SIG-M5 treated with dmso at 0.1 percent for 504 hours (cell line): ENCODE measurements around the gene RPS29.
"Not testable (repeated sequence)": the region's sequence is repeated elsewhere in the genome, so short reads cannot be mapped to it uniquely, and the experiment has no call there.

Experiments
- DNase-seq: peaks from one replicate; lab custom pipeline; 2025; ENCODE audit not compliant: unreplicated experiment; lab: John Stamatoyannopoulos, UW

The RPS29 gene

DNA sequence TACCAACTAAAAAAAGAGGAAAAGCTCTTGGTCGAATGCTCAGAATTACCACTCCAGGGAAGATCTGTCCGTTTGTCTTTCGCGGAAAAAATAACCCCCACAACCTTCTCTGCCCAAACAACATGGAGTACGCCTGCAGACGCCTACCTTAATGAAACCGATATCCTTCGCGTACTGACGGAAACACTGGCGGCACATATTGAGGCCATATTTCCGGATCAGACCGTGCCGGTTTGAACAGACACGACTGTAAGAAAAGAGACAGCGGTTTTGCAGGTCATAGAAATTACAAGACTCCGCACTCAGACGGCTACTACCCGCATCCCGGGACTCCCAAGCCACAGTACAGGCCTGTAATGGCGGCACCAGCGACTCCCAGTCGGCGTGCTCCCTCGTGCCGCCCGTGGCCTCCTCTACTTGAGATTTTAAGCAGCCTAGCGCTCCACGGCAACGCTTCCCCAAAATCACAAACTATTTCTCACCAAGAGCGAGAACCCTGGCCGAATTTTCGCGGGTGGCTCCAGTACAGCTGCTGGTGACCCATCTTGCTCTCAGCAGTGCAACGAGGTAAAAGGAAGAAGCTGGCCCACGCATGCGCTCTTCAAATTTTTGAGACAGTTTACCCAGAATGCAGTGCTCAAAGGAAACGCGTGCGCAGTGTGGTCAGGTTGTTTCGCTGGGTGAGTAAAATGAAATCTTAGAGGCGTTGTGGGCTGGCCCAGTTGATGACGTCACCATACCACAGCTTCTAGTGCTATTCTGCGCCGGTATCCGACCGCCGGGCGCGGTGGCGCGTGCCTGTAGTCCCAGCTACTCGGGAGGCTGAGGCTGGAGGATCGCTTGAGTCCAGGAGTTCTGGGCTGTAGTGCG lies at the start of gene RPS29:
Gene RPS29, minus strand, starts transcription at position 578 of the 870 bp plus-strand sequence. Its CDS starts 34 bp downstream, at position 544.
- DNase-seq, result peak; percentile 98

DNA sequence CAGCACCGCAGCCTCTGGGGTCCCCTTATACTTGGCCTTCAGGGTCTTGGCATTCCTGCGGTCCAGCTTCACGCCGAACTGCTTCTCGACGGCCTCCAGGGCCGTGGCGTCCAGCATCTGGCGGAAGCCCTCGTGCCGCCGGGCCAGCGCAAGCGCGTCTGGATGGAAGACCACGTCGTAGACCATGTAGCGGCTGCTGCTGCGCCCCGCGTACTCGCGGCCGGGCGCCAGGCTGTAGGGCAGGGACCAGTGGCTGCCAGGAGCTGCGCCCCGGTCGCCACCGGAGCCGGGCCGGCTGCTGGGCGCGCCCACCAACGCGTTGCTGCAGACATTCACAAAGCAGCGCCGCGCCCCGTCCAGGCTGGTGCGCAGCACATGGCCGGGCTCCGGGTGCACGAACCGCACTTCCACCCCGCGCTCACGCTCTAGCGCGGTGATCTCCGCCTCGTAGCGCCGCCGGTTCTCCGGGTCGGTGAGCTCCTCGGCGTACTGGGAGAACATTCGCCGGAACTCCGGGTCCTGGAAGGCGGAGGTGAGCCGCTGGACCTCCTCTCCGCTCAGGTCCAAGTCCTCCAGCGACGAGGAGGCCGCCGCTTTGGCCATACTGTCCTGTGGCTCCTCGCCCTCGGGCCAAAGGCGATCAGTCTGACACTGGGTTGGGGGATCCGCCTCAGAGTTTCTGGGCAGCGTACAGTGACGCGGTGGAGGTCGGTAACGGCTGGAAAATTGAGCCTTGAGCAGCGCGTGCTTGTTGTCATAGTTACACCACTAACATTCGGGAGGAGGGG lies 48.6 kb upstream of the RPS29 start, which contains the start of gene DNAAF2:
Gene DNAAF2, minus strand, starts transcription at position 698 of the 788 bp plus-strand sequence. Its CDS starts 95 bp downstream, at position 603.
- peak; percentile 40 for DNase-seq

DNA sequence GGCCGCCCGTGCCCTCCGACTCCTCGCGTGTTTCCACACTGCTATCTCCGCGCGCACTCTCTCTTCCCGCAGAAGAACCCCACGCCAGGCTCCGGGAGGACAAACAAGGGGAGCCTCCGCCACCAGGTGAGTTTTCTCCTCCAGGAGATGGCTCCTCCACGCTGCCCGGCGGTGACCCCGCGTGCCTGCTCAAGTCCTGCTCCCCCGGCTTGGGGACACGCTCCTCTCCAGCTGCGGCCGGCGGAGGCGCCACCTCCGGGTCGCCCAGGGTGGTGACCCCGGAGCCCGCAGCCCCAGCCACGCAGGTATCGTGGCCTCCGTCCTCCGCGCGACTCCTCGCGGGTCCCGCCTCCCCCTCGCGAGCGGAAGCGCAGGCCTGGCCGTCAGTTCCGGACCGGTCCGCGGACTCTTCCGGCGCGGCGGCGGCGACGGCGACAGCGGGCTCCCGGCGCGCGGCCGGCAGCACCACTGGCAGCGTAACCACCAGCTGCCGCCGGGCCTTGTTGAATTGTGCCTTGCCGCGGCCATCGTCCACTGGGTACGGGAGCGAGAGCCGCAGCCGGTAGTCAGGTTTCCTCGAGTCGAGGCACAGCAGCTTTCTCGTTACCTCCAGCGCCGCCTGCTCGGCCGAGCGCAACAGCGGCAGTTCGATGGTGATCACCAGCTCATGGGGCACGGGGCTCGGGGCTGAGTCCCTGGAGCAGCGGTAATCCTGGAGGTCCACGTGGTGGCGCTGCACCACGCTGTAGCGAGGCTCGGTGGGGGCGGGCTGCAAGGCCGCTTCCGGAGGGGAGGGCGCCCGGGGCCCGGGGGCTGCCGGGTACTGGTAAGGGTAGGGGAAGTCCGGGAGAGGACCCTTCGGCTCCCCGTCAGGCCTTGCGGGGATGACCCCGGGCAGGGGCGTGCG lies 47.7 kb upstream of the RPS29 start:
- DNase-seq, result peak; percentile 93

DNA sequence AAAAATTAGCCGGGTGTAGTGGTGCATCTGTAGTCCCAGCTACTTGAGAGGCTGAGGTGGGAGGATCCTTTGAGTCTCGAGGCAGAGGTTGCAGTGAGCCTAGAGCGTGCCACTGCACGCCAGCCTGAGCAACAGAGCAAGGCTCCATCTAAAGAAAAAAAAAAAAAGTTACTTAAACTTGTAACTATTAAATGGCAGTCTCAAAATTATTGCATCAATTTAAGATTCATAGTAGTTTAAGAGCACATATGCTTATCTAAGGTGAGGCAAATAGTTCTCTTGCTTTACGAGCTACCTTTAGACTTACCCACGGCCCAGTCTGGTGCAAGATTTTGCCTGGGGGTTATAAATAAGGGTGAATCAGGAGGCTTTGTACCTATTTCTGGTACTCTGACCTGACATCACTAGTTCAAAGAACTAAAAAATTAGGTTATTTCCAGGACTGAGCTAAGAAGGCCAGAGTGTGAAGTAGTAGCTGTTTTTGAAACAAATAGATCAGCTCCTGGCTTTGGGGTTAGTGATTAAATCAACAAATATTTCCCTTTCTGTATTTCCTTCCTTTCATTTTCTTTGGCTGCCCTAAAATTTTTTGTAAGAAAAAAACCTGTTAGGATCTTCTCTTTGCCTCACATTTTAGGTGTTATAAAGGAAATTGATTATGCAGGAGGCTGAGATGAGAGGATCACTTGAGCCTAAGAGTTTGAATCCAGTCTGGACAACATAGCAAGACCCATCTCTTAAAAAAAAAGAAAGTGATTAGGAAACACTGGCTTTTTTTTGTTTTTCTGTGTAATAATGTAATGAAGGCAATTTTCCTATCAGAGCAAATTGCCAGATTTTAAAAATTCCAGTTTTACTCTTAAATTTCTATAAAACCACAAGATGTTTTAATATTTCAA lies 38.0 kb upstream of the RPS29 start:
- no peak for DNase-seq

DNA sequence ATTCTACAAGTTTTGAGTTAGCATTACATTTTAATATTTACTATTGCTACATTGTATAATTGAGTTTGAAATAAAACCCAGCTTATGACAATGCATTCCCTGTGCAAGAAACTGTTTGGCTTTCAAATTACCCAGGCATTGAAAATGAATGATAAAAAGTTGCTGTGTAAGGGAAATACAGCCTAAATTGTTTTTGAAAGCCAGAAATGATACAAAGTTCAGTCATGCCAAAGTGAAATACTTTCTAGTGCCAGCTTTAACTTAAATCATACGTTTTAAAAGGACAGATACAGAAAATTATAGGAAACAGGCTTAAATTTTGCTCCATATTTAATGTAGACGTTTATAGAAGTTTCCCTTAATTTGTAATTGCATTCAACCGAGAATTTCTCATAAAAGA lies 37.2 kb upstream of the RPS29 start:
- DNase-seq, result no peak

DNA sequence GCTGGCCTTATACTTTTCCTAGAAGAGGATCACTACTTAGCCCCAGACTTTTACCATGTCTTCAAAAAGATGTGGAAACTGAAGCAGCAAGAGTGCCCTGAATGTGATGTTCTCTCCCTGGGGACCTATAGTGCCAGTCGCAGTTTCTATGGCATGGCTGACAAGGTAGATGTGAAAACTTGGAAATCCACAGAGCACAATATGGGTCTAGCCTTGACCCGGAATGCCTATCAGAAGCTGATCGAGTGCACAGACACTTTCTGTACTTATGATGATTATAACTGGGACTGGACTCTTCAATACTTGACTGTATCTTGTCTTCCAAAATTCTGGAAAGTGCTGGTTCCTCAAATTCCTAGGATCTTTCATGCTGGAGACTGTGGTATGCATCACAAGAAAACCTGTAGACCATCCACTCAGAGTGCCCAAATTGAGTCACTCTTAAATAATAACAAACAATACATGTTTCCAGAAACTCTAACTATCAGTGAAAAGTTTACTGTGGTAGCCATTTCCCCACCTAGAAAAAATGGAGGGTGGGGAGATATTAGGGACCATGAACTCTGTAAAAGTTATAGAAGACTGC lies 35.9 kb upstream of the RPS29 start:
- DNase-seq, result no peak

DNA sequence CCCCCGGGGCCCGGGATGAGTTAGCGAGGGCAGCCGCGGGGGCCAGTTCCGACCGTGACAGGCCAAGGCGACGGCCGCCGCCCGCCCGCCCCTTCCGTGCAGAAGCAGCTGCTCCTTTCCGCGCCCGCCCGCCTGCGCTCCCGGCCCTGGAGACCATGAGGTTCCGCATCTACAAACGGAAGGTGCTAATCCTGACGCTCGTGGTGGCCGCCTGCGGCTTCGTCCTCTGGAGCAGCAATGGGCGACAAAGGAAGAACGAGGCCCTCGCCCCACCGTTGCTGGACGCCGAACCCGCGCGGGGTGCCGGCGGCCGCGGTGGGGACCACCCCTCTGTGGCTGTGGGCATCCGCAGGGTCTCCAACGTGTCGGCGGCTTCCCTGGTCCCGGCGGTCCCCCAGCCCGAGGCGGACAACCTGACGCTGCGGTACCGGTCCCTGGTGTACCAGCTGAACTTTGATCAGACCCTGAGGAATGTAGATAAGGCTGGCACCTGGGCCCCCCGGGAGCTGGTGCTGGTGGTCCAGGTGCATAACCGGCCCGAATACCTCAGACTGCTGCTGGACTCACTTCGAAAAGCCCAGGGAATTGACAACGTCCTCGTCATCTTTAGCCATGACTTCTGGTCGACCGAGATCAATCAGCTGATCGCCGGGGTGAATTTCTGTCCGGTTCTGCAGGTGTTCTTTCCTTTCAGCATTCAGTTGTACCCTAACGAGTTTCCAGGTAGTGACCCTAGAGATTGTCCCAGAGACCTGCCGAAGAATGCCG lies 35.1 kb upstream of the RPS29 start:
- DNase-seq, result peak; percentile 52

DNA sequence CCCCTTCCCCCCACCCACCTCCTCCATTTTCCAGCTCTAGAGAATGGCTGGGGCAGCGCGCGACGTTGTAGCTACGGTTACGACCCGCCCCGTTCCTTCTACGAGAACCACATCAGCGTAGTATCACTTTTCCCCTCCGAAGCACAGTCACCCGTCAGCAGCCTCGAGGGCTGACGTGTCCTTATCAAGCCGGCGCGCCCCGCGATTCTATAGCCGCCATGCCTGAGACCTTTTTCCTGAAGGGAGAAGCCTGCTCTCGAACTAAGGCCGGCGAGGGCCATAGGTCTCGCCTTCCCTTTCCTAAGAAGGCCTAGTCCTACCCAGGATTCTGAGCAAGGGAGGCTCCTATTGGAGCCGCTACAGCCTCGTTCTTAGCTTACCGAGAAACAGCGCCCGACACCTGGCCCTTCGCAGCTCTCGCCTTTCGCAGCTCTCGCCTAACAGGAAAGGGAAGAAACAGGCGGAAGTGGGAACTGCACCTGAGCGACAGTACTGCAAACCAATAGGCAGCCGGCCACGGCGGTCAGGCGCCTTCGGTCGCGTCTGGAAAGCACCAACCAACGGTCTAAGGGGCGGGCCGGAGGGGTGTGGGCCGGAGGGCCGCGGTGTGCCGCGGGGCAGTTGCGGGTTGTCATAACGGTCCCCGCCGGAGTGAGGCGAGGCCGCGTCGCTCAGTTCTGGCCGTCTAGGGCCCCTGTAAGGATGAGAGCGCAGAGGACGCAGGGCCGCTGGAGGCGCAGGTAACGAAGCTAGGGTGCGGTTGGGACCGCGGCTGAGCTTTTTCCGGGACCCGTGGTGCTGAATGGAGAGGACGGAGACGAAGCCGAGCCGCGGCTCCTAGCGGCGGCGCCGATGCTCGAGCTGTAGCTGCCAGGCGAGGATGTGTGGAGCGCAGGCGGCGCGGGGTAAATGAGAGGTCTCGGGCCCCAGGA lies 34.3 kb upstream of the RPS29 start, which contains the start of the genes MGAT2 and RPL36AL:
Gene MGAT2, plus strand, starts transcription at position 618 of the 932 bp plus-strand sequence. CDS start 470 bp downstream, outside the sequence.
Gene RPL36AL, minus strand, starts transcription at position 445 of the 932 bp plus-strand sequence. CDS start 1,522 bp downstream, outside the sequence.
- DNase-seq, result peak; percentile 97

DNA sequence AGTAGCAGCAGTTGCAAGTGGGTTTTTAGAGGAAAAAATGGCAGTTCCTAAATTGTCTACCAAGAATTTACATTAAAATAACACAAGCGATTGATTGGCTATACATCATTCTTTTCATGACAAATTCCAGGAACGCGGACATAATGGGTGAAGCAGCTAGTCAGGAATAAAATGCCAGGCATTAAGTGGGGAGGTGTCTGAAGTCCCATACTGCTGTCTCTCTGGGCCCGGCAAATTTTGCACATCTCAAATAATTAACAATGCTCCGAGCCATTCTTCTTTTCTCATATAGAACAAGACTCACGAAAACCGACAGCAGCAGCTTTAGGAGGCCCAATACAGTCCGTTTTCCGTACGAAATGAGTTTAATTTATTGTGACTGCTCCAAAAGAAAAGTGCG lies 33.5 kb upstream of the RPS29 start:
- DNase-seq, result no peak

DNA sequence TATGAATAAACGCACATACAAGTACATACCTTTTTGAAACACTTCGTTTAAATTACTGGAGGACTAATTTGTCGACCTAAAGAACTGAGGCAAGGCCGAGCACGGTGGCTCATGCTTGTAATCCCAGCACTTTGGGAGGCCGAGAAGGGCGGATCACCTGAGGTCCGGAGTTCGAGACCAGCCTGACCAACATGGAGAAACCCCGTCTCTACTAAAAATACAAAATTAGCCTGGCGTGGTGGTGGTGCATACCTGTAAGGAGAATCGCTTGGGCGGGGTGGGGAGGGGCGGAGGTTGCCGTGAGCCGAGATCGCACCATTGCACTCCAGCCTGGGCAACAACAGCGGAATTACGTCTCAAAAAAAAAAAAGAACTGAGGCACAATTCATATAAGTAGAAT lies 33.1 kb upstream of the RPS29 start:
- not testable (repeated sequence) for DNase-seq

DNA sequence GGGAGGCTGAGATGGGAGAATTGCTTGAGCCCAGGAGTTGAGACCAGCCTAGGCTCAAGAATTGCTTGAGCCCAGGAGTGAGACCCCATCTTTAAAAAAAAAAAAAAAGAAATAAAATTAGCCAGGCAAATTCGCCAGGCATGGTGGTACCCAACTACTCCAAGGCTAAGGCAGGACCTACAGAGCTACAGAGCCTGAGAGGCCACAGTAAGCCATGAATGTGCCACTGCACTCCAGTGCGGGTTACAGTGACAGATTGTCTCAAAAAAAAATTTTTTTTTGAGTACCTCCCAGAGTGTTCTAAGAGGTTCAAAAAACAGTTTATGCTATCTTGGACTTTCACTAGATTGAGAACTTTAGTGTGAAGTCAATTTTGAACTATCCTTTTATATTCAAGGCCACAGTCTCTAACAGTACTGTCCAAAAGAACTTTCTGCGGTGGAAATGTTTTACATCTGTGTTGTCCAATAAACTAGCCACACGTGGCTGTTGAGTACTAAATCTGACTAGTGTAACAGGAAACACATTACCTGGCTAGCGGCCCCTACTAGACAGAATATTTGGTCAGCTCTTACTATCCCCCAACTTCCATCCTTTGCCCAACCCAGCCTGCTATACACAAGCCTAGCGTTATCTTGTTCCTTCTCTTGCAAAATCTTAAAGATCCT lies 31.8 kb upstream of the RPS29 start:
- DNase-seq, result no peak

DNA sequence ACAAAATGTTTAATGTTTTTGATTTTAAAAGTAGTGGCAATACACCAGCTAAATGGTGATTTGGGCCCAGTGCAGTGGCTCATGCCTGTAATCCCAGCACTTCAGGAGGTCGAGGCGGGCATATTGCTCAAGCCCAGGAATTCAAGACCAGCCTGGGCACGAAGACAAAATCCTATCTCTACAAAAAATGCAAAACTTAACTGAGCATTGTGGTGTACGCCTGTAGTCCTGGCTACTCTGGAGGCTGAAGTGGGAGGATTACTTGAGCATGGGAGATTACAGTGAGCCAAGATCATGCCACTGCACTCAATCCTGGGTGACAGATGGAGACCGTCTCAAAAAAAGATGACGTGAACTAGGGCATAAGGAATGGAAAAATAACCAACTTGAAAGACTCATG lies 29.6 kb upstream of the RPS29 start:
- DNase-seq, result no peak

DNA sequence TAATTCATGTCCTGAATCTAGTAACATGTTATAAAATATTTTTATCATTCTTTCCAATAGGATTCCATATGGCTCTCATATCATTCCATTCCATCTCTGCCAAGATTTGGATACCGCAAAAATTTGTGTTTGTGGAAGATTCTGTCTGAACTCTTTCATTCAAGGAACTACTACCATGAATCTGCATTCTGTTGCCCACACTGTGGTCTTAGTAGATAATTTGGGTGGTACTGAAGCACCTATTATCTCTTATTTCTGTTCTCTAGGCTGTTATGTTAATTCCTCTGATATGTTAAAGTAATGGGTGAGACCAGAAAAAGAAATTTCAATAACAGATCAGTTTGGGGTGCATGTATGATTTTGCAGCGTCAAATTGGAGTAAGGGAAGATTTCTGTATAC lies 28.0 kb upstream of the RPS29 start:
- DNase-seq, result no peak

DNA sequence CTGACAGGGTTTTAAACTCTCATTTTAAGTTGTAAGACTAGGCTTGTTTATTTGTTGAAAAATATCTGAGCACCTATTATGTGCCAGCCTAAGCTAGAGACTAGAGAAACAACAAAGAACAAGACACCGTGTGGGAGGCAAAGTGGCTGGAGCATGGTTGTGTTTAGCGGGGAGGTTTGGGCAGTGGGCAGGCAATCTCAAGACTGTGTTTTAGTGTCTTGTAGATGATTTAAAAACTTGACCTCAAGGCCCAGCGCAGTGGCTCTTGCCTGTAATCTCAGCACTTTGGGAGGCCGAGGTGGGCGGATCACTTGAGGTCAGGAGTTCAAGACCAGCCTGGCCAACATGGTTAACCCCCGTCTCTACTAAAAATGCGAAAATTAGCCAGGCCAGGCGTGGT lies 26.5 kb upstream of the RPS29 start:
- no peak for DNase-seq

DNA sequence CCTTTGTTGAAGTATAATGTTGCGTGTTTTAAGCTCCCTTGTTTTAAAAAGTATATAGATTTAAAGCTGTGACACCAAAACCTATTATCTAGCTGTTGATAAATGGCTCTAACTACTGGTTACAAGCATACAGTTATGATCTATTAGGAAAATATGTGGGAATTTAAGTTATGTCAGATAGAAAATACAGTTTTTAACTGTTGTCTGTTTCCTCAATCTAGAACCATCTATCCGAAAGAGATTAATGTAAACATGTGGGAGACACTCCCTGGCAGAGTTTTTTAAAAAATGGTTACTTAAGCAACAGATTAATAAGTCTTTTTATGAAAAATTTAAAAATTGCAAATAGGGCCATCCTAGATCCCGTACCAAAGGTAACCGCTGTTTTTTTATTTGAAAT lies 26.1 kb upstream of the RPS29 start:
- DNase-seq, result no peak

DNA sequence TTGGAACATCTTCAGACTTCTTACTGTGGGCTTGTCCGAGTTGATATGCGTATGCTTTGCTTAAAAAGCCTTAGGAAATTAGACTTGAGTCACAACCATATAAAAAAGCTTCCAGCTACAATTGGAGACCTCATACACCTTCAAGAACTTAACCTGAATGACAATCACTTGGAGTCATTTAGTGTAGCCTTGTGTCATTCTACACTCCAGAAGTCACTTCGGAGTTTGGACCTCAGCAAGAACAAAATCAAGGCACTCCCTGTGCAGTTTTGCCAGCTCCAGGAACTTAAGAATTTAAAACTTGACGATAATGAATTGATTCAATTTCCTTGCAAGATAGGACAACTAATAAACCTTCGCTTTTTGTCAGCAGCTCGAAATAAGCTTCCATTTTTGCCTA lies 21.4 kb upstream of the RPS29 start:
- DNase-seq, result no peak
